A204.1 (cell line): ENCODE results near the gene GALNT17.
"Not testable (repeated sequence)": the region's sequence is repeated elsewhere in the genome, so short reads cannot be mapped to it uniquely, and the experiment has no call there.

Source experiments
- FAIRE-seq: peaks from 2 replicates; lab custom pipeline; 2012; peaks lifted over from hg19 to GRCh38; lab: Jason Lieb, UNC

Gene GALNT17

GRCh38 chr7:71236230-71237105 is 104.5 kb downstream of the GALNT17 start:
- no peak for FAIRE-seq

- FAIRE-seq: no peak
Observed at GRCh38 chr7:71237945-71238344, 106.0 kb downstream of the GALNT17 start.

- FAIRE-seq: no peak
Observed at GRCh38 chr7:71238581-71239295, 106.8 kb downstream of the GALNT17 start.

- no peak for FAIRE-seq
Observed at GRCh38 chr7:71239586-71240268, 107.8 kb downstream of the GALNT17 start.

- FAIRE-seq: no peak
Observed at GRCh38 chr7:71243736-71244410, 111.9 kb downstream of the GALNT17 start.

GRCh38 chr7:71245038-71245437 is 113.1 kb downstream of the GALNT17 start:
- no peak for FAIRE-seq

- no peak for FAIRE-seq
Observed at GRCh38 chr7:71251706-71252105, 119.8 kb downstream of the GALNT17 start.

- FAIRE-seq: no peak
Observed at GRCh38 chr7:71254751-71255150, 122.8 kb downstream of the GALNT17 start.

GRCh38 chr7:71255537-71256178 is 123.7 kb downstream of the GALNT17 start:
- FAIRE-seq: no peak

- FAIRE-seq: no peak
Observed at GRCh38 chr7:71261066-71261465, 129.1 kb downstream of the GALNT17 start.

GRCh38 chr7:71262834-71263233 is 130.9 kb downstream of the GALNT17 start:
- FAIRE-seq: not testable (repeated sequence)

- no peak for FAIRE-seq
Observed at GRCh38 chr7:71264005-71264404, 132.1 kb downstream of the GALNT17 start.

- FAIRE-seq: no peak
Observed at GRCh38 chr7:71266912-71267311, 135.0 kb downstream of the GALNT17 start.

- FAIRE-seq: no peak
Observed at GRCh38 chr7:71267734-71268469, 136.0 kb downstream of the GALNT17 start.

- FAIRE-seq: no peak
Observed at GRCh38 chr7:71270558-71270957, 138.6 kb downstream of the GALNT17 start.

GRCh38 chr7:71271203-71271602 is 139.3 kb downstream of the GALNT17 start:
- FAIRE-seq: no peak

- FAIRE-seq: no peak
Observed at GRCh38 chr7:71272509-71273490, 140.9 kb downstream of the GALNT17 start.

GRCh38 chr7:71278257-71278656 is 146.3 kb downstream of the GALNT17 start:
- no peak for FAIRE-seq

GRCh38 chr7:71281261-71281660 is 149.3 kb downstream of the GALNT17 start:
- no peak for FAIRE-seq

- no peak for FAIRE-seq
Observed at GRCh38 chr7:71283802-71284201, 151.9 kb downstream of the GALNT17 start.
